ENCODE measurements around the gene ZDHHC11.
"Not testable (repeated sequence)": the region's sequence is repeated elsewhere in the genome, so short reads cannot be mapped to it uniquely, and the experiment has no call there.

The ZDHHC11 gene

GRCh38 chr5:775595-775960 is 75.2 kb downstream of the ZDHHC11 start:
- DNase-seq (ENCODE audit: low spot score): not testable (repeated sequence)

DNA sequence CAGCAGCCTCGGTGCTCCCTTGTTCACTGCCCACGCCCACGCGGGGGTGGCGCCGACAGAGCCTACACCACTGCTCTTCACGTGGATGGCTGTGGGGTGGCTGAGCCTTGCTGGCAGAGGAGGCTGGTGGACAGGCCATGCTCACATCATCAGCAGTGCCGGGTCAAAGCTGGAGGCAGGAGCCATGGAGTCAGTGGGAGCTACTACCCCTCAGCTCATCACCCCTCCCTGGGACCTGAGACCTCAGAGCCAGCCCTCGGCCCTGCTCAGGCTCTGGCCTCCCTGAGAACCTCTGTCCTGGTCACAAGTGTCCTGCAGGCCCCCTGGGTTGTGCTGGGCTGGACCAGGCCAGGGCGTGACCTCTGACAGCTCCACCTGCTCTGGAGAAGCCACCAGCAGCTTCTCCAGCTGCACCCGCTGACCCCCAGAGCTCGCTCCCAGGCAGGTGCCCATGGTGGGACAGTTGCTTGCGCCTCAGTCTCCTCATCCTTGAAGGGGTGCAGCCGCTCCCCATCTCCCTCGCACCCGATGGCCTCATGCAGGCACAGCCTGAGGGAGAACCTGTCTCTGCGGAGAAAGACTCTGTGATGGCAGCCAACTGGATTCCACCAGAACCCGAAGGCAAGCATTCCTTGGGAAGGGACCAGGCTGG is 75.8 kb downstream of the ZDHHC11 start:
- peak; percentile 7 for DNase-seq (ENCODE audit: low spot score)

- DNase-seq (ENCODE audit: low spot score): not testable (repeated sequence)
Observed at GRCh38 chr5:774304-774703, 76.5 kb downstream of the ZDHHC11 start.

DNA sequence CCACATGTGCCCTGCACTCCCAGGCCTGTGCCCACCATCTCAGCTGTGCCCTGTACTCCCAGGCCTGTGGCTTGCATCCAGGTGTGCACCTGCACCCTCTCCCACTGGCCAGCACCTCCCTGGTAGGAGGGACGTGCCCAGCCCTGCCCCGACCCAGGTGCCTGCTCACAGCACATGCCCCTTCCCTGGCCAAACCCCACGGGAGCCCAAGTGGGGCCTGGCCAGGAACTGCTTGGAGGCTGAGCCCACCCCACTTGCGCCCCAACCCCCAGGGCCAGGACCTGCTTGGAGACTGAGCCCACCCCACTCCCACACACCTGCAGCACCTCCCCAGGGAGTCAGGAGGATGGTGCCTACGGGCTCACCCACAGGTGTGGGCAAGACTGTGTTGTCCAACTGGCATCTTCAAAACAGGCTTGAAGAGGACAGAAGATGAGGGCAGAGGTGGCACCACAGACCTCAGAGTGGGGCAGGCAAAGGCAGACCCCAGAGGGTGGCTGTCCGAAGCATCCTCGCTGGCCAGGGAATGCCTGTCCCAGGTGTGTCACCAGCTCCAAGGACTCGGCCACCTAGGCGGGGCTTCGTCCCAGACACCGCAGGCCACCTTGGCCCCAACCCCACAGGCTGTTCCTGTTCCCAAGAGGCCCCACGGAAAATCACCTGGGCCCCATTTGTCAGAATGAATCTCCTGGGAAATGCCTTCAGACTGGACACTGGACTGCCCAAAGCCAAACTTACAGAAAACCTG is 77.1 kb downstream of the ZDHHC11 start:
- DNase-seq (ENCODE audit: low spot score): peak; percentile 4

DNA sequence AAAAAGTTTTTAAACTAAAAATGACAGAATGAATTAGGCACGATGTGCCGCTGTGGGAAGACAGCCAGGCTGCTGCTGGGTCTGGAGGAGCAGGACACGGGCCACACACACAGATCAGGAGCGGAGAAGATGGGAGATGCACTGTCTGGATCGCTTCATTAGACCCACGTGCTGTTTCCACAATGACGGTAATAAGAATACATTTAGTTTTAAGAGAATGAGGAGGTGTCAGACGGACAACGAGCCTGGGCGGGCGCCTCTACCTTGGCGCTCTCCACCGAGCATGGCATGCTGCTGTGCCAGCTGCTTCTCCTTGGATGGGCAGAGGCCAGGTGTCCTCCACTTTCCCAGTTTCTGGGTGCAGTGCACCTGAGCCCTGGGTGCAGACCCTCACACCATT is 77.9 kb downstream of the ZDHHC11 start:
- not testable (repeated sequence) for DNase-seq (ENCODE audit: low spot score)

- DNase-seq (ENCODE audit: low spot score): not testable (repeated sequence)
Observed at GRCh38 chr5:772547-772890, 78.3 kb downstream of the ZDHHC11 start.

DNA sequence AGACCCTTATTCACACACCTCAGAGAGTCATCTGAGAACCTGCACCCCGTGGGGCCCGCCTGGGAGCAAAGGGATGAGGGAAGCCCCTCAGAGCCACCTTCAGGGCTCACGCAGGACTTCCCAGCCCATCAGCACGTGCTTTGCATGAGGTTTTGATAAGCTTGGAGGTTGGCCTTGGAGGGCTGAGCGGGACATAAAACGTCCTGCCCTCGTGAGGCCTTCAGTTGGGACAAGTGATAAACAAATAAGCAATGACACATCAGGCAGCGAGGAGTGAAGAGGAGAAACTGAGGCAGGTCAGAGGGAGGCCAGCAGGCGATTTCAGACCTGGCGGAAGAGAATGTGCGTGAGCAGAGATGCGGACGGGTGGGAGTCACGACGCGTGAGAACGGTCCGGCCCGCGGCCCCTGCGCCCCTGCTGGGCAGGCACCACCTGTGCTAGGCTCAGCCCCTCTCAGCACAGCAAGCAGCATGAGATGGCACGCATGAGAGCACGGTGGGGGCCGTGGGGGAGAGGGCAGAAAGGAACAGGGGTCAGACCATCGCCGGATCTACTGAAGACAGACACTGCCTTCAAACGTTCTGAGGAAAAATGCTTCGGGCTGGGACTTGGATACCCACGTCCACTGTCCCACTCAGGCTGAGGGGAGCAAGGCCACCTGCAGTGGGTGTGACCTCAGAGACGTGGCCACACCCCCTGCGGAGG is 78.8 kb downstream of the ZDHHC11 start:
- DNase-seq (ENCODE audit: low spot score): not testable (repeated sequence)

DNA sequence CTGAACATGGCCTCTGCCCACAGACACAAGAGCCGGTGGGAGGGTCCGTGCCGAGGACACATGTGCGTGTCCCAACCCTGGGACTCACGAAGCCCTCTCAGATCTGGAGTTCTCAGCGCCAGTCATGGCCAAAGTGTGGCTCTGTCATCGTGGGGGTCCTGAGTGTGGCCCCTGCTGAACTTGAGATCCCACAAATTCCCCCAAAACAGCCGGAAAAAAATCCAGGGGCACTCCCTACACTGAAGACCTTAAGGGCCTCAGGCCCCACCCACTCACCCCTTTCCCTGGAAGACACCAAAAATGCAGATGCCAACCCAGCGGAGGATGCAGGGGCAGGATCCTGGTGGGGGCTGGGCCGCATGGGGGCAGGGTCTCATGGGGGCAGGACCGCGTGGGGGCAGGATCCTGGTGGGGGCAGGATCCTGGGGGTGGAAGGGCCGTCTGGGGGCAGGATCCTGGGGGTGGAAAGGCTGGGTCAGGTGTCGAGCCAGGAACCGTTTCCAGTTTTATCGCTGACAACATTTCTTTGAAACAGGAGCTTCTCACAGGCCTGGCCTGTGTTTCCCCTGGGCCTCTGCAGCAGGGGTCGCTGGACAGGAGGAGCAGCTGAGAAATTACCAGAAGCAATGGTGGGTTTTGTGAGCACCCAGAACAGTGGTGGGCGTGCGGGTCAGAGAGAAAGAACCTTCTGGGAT is 79.6 kb downstream of the ZDHHC11 start:
- DNase-seq (ENCODE audit: low spot score): peak; percentile 11

DNA sequence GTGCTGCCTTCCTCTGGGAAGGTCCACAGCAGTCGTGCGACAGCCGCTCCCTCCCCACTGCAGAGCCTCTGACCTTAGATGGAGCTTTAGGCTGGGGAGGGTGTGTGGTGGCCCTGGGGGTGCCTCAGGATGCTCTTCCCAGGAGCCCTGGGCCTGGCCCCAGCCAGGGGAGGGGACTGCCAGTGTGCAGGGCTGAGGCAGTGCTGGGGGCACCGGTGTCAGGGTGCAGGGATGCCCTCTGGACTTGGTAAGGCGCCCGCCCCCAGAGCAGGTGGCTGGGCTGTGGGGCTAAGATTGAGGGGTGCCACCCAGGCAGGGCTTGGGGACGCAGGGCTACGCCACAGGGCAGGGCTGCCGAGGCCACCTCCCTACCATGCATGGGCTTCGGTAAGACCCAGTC is 80.2 kb downstream of the ZDHHC11 start:
- DNase-seq (ENCODE audit: low spot score): peak; percentile 12

GRCh38 chr5:769485-770145 is 81.2 kb downstream of the ZDHHC11 start:
- not testable (repeated sequence) for DNase-seq (ENCODE audit: low spot score)

DNA sequence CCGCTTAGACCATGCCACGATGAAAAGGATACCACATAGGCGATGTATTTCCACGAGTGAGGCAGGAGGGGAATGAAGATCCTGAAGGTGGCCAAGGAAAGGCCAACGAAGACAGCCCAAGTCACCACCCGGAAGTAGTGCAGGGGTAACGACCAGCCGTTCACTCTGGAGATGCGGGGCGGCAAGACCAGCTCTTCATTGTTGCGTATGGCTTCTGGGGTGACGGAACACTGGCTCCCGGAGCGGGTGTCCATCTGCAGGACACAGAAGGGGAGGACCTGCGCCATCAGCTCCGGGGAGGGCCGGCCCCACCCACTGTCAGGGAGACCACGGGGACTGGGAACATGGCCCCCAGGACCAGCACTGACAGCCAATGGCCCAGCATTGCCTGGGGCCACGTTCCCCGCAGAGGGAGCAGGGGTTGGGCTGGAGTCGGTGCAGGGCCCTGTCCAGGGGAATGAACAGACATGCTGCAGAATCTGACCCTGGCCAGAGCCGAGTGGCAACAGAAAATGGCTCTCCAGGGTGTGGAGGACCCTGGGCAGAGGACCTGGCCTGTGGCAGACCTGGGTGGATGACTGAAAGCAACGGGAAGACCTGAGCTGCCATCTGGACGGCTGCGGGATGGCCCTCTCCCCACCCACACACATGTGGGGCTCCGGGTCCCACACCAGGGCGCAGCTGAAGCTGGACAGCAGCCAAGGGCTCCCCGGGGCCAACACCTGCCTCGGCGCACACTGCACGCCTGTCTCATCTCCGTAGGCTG is 83.9 kb downstream of the ZDHHC11 start:
- peak; percentile 30 for DNase-seq (ENCODE audit: low spot score)

DNA sequence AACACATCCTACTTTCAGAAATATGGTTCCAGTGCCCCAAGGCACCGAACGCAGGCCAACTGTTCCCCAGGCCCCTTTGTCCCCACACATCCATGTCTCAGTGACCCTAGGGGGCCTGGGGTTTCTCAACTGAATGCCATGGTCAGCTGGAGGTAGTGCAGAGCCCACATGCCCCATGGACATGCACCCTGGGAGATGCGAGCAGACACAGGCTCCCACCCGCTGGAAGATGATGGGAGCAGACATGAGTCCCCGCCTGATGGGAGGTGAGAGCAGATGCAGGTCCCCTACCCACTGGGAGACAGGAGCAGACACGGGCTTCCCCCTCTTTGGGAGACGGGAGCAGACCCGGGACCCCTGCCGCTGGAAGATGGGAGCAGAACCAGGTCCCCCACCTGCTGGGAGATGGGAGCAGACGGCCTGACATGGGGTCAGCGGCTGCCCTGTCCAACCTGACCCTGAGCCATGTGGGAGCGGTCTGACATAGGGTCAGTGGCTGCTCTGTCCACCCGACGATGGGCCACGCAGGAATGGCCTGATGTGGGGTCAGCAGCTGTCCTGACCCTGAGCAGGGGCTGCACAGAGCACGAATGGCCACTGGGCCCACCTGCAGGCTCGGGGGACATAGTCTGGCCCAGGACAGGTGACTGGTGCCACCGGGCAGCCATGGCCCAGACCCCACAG is 84.7 kb downstream of the ZDHHC11 start:
- peak; percentile 14 for DNase-seq (ENCODE audit: low spot score)

DNA sequence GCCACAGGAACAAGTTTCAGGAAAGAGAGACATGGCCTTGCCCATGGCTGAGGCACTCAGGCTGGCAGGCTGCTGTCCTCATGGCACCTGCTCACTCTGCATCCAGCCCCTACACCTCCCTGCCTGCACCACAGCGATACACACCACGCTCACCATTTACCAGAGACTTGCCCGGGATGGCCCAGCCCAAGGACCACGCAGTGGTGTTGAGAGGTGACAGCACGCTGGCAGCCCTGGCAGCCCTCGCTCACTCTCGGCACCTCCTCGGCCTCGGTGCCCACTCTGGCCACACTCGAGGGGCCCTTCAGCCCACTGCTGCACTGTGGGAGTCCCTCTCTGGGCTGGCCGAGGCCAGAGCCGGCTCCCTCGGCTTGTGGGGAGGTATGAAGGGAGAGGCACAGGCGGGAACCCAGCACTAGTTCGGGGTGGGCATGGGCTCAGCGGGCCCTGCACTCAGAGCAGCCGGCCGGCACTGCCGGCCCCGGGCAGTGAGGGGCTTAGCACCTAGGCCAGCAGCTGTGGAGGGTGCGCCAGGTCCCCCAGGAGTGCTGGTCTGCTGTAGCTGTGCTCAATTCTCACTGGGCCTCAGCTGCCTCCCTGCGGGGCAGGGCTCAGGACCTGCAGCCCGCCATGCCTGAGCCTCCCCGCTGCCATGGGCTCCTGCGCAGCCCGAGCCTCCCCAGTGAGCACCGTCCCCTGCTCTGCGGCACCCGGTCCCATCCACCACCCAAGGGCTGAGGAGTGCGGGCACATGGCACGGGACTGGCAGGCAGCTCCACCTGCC is 86.6 kb downstream of the ZDHHC11 start:
- no peak for DNase-seq (ENCODE audit: low spot score)

GRCh38 chr5:763397-763796 is 87.4 kb downstream of the ZDHHC11 start:
- no peak for DNase-seq (ENCODE audit: low spot score)

DNA sequence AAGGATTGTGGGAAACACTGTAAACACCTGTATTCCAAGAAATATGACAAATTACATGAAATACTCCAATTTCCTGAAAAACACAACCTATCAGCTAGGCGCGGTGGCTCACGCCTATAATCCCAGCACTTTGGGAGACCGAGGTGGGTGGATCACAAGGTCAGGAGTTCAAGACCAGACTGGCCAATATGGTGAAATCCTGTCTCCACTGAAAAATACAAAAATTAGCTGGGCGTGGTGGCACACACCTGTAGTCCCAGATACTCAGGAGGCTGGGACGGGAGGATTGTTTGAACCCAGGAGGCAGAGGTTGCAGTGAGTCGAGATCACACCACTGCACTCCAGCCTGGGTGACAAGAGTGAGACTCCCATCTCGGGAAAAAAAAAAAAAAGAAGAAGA is 87.8 kb downstream of the ZDHHC11 start:
- DNase-seq (ENCODE audit: low spot score): not testable (repeated sequence)

DNA sequence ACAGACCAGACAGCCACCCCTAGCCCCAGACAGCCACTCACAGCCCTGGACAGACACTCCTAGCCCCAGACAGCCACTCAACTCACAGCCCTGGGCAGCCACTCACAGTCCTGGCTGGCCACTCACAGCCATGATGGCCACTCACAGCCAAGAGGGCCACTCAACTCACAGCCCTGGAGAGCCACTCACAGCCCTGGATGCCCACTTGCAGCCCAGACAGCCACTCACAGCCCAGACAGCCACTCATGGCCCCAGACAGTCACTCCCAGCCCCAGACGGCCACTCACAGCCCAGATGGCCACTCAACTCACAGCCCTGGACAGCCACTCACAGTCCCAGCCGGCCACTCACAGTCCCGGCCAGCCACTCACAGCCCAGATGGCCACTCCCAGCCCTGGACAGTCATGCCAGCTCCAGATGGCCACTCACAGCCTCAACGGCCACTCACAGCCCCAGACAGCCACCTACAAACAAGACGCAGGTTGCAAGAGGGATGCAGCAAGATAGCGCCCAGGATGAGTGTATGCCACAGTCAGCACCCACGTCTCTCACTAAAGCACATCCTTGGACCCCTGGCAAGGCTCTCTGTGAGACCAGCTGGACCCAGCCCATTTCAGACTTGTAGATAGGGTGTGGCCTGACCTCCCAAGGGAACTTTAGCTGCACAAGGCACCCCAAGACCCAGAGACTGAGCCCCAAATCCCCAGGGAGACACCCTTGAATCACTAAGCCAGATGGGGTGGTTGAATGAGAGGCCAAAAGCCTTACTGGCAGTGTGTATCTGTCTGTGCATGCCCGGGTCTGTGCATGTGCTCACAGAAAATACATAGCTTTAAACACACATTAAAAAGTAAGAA is 88.7 kb downstream of the ZDHHC11 start:
- DNase-seq (ENCODE audit: low spot score): peak; percentile 22

DNA sequence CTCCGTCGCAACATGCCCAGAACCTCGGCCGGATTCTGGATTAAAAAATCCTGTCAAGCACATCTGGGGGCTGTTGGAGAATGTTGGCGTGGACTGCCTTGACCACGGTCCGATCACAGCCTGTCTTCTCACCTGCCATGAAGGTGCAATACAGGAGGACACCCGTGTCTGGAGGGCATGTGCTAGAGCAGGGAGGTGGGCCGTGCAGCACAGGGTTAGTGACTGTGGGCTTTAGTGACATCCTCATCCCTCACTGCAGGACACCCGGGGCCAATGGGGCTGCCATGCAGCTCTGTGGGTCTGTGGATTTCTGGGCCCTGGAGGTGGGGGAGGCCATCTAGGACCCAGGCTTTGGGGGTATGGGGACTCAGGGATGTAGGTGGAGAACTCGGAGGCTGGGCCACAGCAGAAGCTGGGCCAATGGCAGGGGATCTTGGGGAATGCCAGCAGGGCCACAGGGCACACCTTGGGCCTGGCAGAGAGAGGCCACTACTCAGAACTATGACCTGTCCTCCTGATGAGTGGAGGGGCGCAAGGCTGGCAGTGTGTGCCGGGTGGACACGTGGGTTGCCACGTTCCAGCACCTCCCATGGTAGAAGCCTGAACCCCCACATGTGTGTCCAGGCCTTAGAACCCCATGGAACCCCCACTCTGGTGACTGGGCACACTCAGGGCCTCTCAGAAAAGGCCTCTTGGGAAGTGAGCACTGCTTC is 89.6 kb downstream of the ZDHHC11 start:
- peak; percentile 21 for DNase-seq (ENCODE audit: low spot score)

GRCh38 chr5:760363-761058 is 90.3 kb downstream of the ZDHHC11 start:
- DNase-seq (ENCODE audit: low spot score): peak; percentile 18

All from iPS-NIHi11 (cell line).